Liver (tissue), 3 donors: ENCODE data around the gene TRDN.
"Not testable (repeated sequence)": the region's sequence is repeated elsewhere in the genome, so short reads cannot be mapped to it uniquely, and the experiment has no call there.

Experiments used
- ATF3 ChIP-seq: IDR thresholded peaks from 2 replicates; pipeline ENCODE4 v1.6.1; 2016; ENCODE audit warnings: antibody characterized with exemption
- CTCF ChIP-seq: fragments of 150-350 bp; IDR thresholded peaks from 2 replicates; pipeline ENCODE4 v1.5.1; 2017; ENCODE audit warnings: improper control_type of control experiment, low read depth, low read length; ENCODE audit not compliant: missing input control
- EGR1 ChIP-seq, 2 donors: IDR thresholded peaks; 2 replicates each; pipeline ENCODE4 v1.6.1; 2016 to 2018; ENCODE audit warnings: antibody characterized with exemption in 2 of 2, low read depth in 2 of 2
- GABPA ChIP-seq, 2 donors: IDR thresholded peaks in 1 of 2; conservative IDR thresholded peaks in 1 of 2; 2 replicates each; pipeline ENCODE4 v1.6.1; 2016; ENCODE audit warnings: antibody characterized with exemption in 2 of 2, mild to moderate bottlenecking in 1 of 2, moderate library complexity in 1 of 2
- MAX ChIP-seq: IDR thresholded peaks from 2 replicates; pipeline ENCODE4 v1.6.1; 2016; ENCODE audit warnings: antibody characterized with exemption
- NR2F2 ChIP-seq: IDR thresholded peaks from 2 replicates; pipeline ENCODE4 v1.6.1; 2016; ENCODE audit warnings: antibody characterized with exemption
- REST ChIP-seq: IDR thresholded peaks from 2 replicates; pipeline ENCODE4 v1.6.1; 2016; ENCODE audit warnings: antibody characterized with exemption, mild to moderate bottlenecking
- SP1 ChIP-seq: IDR thresholded peaks from 2 replicates; pipeline ENCODE4 v1.6.1; 2018; ENCODE audit warnings: antibody characterized with exemption, mild to moderate bottlenecking
- TAF1 ChIP-seq: conservative IDR thresholded peaks from 2 replicates; pipeline ENCODE4 v1.6.1; 2016; ENCODE audit warnings: antibody characterized with exemption, mild to moderate bottlenecking
- YY1 ChIP-seq: IDR thresholded peaks from 2 replicates; pipeline ENCODE4 v1.6.1; 2016; ENCODE audit warnings: antibody characterized with exemption, mild to moderate bottlenecking
- donor health status: healthy.
- donor health status: healthy.

GRCh38 chr6:123587407-123587806 is 49.3 kb downstream of the TRDN start:
- TF ChIP-seq CTCF; SP1; YY1; ATF3; TAF1; REST; MAX; NR2F2; EGR1 (IDR thresholded peaks at IDR 0.05; ENCODE audit: low read depth in 2 of 2); GABPA (IDR thresholded peaks at IDR 0.05 in 1 of 2, conservative IDR thresholded peaks at IDR 0.05 in 1 of 2): not testable (repeated sequence)
